ENCODE data around the gene ATRX. TPM values are rescaled to one million over a fixed set of nuclear protein-coding genes. Genes with fewer than 3 reads are reported as not detected.

ATRX gene
- total RNA-seq, 1 donor: 83.6 TPM

DNA sequence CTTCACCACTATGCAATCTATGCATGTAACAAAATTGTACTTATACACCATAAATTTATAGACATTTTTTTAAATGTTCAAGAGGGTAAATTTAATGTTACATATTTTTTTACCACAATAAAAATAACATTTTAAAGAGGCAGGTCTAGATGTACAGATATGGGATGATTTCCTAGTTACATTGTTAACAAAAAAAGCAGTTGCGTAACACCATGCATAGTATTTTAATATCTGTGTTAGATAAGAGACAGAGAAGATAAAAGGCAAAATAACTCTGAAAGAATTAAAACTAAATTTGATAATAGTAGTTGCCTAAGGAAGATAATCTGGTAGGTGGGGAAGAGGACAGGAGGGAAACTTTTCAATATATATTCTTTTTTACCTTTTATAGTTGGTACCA is 9.1 kb upstream of the ATRX start:
- H3K4me3 ChIP-seq (ENCODE audit: low read depth, low read length): no peak overlapping the region
- DNase-seq (ENCODE audit: low read depth): no peak
- TF ChIP-seq, protein P1, sequence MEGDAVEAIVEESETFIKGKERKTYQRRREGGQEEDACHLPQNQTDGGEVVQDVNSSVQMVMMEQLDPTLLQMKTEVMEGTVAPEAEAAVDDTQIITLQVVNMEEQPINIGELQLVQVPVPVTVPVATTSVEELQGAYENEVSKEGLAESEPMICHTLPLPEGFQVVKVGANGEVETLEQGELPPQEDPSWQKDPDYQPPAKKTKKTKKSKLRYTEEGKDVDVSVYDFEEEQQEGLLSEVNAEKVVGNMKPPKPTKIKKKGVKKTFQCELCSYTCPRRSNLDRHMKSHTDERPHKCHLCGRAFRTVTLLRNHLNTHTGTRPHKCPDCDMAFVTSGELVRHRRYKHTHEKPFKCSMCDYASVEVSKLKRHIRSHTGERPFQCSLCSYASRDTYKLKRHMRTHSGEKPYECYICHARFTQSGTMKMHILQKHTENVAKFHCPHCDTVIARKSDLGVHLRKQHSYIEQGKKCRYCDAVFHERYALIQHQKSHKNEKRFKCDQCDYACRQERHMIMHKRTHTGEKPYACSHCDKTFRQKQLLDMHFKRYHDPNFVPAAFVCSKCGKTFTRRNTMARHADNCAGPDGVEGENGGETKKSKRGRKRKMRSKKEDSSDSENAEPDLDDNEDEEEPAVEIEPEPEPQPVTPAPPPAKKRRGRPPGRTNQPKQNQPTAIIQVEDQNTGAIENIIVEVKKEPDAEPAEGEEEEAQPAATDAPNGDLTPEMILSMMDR (IDR thresholded peaks at IDR 0.05; ENCODE audit: insufficient read depth, low read length): no peak

DNA sequence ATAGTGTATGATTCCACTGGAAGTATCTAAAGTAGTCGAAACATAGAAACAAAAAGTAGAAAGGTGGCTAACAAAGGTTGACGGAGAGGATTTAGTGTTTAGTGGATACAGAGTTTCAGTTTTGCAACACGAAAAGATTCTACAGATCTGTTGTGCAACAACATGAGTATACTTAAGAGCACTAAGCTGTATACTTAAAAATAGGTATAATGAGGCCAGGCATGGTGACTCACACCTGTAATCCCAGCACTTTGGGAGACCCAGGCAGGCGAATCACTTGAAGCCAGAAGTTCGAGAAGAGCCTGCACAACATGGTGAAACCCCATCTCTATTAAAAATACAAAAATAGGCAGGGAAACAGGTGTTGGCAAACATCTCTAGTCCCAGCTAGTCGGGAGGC is 7.9 kb upstream of the ATRX start:
- TF ChIP-seq, protein P1 (IDR thresholded peaks at IDR 0.05; ENCODE audit: insufficient read depth, low read length): no peak
- no peak overlapping the region for H3K4me3 ChIP-seq (ENCODE audit: low read depth, low read length)
- DNase-seq (ENCODE audit: low read depth): no peak

DNA sequence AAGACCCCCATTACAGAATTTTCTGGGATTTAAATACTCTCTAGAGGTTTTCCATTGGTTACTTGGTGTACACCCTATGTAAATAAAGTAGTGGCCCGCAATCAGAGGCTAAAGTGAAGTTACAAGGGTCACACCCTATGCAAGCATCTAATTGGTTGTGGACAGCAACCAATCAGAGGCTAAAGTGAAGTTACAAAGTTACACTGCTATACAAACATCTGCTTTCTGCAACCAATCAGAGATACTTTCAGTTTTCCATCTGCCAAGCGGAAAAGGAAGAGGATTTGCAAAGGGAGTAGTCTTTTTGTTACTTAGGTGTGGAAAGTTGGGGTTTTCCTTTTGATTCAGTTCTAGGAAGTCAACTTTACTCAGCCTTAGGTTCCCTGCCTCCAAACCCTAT is 2.0 kb upstream of the ATRX start:
- TF ChIP-seq, protein P1 (IDR thresholded peaks at IDR 0.05; ENCODE audit: insufficient read depth, low read length): no peak
- peak; percentile 45 for DNase-seq (ENCODE audit: low read depth)
- no peak overlapping the region for H3K4me3 ChIP-seq (ENCODE audit: low read depth, low read length)

DNA sequence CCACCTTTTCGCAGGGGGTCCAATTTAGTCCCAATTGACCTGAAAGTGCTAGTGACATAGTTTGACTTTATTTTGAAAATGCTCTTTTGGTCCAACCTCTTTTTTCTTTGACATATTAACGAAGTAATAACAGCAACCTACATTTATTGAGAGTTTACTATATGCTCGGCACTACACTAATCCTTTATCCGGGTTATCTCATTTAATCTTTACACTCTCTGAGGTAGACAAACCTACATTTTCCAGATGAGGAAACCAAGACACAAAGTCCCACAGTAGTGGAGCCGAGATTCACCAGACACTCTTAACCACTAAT is 307 bp upstream of the ATRX start:
- H3K4me3 ChIP-seq (ENCODE audit: low read depth, low read length): peak overlapping the region; percentile 75
- DNase-seq (ENCODE audit: low read depth): no peak
- TF ChIP-seq, protein P1 (IDR thresholded peaks at IDR 0.05; ENCODE audit: insufficient read depth, low read length): no peak

DNA sequence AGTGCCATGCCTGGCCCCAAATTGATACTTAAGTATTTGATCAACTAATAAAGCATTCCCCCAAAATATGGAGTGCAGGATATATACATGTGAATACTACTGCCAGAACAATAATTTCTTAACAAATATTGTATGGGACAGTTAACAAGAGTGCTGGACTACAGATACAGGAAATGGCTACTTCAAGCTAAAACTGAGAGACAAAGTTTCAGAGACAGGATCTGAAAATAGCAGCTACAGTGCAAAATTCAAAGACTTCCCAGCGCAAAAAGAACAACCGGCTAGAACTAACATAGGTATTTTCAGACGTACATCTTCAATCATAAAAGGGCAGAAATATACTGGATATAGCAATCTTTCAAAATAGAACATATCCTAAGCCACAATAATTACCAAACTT is 6.3 kb downstream of the ATRX start:
- H3K4me3 ChIP-seq (ENCODE audit: low read depth, low read length): no peak overlapping the region
- TF ChIP-seq, protein P1 (IDR thresholded peaks at IDR 0.05; ENCODE audit: insufficient read depth, low read length): no peak
- DNase-seq (ENCODE audit: low read depth): no peak

DNA sequence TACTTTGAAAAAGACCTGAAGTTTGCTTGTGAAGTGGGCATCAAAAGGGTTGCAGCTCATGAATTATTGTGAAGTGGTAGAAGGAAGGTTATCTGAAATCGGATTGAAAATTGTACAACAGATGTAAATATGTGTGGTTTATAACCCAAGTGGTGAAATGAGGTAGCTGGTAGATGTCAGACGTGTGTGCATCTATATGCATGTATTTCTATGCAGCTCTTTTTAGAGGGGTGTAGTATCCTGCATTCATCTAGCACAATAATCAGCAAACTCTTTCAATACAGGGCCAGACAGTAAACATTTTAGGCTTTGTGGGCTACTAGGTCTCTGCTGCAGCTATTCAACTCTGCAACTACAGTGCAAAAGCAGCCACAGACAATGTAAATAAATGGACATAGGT is 9.4 kb downstream of the ATRX start:
- H3K4me3 ChIP-seq (ENCODE audit: low read depth, low read length): no peak overlapping the region
- TF ChIP-seq, protein P1 (IDR thresholded peaks at IDR 0.05; ENCODE audit: insufficient read depth, low read length): no peak
- DNase-seq (ENCODE audit: low read depth): no peak

DNA sequence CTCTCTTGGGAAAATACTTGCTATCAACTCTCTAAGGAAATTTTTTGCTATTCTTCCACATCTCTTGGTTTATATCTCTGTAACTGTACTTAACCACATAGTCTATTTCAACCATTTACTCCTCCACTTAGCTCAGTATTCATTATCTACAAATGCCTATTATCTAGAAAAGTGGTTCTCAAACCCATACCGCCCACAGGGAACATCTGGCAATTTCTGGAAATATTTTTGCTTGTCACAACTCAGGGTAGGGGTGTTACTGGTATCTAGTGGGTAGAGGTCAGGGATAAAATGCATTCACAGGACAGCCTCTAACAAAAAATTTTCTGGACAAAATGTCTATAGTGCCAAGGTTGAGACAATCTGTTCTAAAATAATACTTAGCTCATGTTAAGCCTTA is 14.4 kb downstream of the ATRX start:
- no peak overlapping the region for H3K4me3 ChIP-seq (ENCODE audit: low read depth, low read length)
- TF ChIP-seq, protein P1 (IDR thresholded peaks at IDR 0.05; ENCODE audit: insufficient read depth, low read length): no peak
- DNase-seq (ENCODE audit: low read depth): no peak

All from fibroblast of the aortic adventitia (primary cell).